CD4-positive, alpha-beta T cell treated with Interleukin-10 for 1 hour (primary cell): ENCODE data around the gene ADAP2.
"Not testable (repeated sequence)": the region's sequence is repeated elsewhere in the genome, so short reads cannot be mapped to it uniquely, and the experiment has no call there.

Experiments used
- DNase-seq: peaks from one replicate; pipeline ENCODE4 v3.0.0-alpha.2; 2020

The ADAP2 gene, protein sequence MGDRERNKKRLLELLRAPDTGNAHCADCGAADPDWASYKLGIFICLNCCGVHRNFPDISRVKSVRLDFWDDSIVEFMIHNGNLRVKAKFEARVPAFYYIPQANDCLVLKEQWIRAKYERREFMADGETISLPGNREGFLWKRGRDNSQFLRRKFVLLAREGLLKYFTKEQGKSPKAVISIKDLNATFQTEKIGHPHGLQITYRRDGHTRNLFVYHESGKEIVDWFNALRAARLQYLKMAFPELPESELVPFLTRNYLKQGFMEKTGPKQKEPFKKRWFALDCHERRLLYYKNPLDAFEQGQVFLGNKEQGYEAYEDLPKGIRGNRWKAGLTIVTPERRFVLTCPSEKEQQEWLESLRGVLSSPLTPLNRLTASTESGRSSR

DNA sequence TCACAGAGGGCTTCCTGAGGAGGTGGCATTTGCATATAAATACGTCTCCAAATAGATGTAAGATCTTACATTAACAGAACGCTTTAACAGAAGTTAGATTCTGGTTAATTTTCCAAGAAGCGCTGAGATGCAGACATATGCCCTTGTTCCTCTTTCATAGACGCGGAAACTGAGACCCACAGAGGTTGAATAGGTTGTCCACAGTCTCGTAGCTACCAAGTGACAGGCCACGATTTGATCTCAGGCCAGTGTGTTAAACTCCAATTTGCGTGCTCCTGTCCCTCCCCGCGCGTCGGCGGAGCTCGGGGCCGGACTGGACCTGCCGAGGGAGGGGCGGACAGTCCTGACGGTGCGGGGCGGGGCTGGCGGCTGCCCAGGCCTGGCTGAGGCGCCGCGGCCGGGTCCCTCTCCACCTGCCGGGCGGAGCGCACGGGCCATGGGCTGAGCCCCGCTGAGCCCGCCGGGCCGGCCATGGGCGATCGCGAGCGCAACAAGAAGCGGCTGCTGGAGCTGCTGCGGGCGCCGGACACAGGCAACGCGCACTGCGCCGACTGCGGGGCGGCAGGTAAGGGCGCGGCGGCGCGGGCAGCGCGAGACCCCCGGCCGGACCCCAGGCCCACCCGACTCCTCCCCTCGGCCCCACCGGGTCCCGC, at the start of gene ADAP2:
Gene ADAP2, plus strand, starts transcription at position 402 of the 653 bp plus-strand sequence. Its CDS starts 70 bp downstream, at position 472.
- DNase-seq, result no peak

DNA sequence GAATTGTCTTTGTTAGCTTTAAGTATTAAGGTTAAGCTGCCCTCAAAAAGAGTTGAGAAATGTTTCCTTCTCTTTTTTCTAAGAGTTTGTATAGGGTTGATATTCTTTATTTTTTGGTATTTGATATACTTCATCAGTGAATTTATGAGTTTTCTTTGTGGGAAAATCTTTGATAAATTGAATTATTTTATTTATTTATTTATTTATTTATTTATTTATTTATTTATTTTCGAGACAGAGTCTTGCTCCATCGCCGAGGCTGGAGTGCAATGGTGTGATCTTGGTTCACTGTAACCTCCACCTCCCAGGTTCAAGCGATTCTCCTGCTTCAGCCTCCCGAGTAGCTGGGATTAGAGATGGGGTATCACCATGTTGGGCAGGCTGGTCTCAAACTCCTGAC, 35.6 kb upstream of the ADAP2 start:
- DNase-seq, result no peak

DNA sequence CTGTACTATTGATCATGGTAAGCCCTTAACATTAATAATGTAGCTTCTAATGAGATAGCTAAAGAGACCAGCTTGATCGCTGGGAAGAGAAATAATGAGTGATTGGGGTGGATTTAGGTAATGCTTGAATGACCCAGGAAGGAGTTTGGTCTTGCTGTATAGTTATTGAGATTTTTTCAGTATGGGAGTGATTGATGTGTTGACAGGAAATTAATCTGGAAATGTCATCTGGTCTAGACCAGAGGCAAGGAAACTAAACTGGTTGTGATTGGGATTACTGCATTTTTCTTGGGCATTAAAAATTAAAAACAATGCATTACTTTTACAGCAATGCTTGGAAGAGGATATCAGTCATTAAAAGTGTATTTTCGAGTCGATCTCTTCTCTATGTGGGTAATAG, 27.5 kb upstream of the ADAP2 start:
- no peak for DNase-seq

DNA sequence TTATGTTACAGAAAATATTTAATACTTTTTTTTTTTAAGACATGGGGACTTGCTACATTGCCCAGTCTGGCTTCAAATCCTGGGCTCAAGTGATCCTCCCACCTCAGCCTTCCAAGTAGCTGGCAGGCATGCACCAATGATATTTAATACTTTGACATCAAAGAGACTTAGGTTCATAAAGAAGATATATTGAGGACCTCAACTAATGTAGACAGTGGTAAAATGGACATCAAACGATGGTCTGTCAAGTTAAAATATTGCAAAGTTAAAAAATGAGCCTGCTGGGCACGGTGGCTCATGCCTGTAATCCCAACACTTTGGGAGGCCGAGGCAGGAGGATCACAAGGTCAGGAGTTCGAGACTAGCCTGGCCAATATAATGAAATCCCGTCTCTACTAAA, 24.4 kb upstream of the ADAP2 start:
- DNase-seq, result no peak

DNA sequence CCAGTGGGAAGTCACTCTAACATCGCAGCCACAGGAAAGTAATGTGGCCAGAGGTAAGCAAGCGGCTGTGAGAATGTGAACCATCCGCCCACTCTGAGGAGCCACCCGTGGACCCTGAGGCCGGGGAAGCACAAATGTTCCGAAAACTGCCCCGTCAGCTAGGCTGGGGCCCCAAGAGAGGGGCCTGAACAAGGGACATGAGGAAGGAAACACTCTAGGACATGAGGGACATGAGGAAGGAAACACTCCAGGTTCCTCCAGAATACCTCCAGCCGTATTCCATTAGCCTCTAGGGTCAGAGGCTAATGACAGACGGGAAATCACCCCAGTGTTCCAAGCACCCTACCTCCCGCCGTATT, 16.0 kb upstream of the ADAP2 start:
- DNase-seq, result no peak

DNA sequence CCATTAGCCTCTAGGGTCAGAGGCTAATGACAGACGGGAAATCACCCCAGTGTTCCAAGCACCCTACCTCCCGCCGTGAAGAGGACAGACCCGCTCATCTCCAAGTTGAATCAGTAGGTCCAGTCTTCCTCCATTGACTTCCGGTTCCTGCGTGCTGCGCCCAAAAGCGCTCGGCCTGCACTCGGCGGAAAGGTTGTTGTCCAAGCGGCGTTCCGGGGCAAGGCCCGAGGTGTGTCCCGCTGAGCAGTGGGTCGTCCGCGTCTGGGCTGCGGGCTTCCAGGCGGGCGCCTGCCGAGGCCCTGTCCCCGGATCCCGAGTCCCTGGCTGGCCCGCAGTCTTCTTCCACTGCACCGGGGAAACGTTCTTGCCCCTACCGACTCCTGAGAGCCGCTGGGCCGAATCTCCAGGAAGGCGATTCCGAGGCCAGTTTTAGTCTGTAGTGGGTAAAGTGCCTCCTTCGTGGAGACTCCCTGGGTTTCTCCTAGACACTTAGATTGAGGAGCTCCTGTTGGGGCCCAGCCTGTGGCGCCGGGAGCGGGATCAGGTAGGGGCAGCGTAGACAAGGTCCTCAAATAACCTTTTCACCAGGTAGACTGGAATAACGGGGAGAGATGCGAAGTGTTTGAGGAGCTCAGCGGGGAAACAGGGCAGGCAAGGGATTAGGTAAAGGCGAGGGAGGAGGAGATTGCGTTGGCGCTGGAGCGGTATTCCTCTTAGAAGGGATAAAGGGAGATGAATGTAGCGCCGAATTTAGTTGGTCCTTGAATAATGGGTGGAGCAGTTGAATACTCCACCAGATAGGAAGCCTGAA, 15.4 kb upstream of the ADAP2 start, which contains the start of gene TEFM:
Gene TEFM, minus strand, starts transcription at position 138 of the 811 bp plus-strand sequence. Its CDS starts 40 bp downstream, at position 98.
- DNase-seq, result peak; percentile 92

DNA sequence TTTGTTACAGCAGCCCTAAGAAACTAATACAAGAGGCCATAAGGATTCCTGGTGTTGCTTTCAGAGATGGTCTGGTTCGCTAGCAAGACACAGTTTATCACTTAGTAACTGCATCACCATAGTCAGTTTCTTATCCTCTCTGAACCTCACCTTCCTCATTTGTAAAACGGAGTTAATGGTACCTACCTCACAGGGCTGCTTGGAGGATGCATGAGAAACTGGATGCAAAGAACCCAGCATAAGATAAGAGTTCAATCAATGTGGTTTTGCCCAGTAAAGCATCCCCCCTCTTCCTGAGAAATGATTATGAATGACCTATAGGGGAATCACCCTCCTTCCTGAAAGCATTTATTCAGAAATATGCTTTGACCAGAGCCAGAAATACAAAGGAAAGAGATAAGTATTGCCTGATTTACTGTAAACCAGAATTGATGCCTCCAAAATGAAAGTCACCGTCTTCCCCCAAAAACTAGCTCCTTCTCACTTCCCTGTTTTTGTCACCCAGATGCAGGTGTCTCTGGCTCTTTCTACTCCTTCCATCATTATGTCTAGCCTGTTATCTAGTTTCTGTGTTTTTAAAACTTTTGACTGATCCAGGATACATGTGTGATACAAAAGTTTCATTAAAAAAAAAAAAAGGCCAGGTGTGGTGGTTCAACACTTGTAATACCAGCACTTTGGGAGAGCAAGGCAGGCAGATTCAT, 12.9 kb upstream of the ADAP2 start:
- DNase-seq, result no peak

DNA sequence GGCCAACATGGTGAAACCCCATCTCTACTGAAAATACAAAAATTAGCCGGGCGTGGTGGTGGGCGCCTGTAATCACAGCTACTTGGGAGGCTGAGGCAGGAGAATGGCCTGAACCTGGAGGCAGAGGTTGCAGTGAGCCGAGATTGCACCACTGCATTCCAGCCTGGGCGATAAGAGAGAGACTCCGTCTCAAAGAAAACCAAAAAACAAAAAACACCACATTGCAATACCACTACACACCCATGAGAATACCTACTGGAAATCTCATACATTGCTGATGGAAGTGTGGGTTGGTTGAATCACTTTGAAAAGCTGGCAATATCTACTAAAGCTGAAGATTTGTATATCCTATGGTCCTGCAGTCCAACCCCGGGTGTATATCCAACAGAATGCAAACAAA, 11.6 kb upstream of the ADAP2 start:
- DNase-seq, result not testable (repeated sequence)

DNA sequence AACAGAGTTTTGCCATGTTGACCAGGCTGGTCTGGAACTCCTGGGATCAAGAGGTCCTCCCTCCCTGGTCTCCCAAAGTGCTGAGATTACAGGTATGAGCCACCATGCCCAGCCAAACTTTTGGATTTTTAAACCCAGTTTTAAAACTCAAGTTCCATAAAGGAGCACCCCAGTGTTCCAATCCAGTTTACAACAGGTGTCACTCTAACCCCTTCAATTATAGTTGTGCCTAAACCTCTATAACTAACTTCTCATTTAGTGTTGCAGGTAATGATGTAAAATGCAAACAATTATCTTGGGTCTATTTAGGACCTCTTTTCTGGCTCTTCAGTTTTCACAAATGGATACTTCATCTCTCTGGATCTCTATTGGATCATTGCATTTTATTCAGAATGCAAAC, 7.8 kb upstream of the ADAP2 start:
- DNase-seq, result no peak

DNA sequence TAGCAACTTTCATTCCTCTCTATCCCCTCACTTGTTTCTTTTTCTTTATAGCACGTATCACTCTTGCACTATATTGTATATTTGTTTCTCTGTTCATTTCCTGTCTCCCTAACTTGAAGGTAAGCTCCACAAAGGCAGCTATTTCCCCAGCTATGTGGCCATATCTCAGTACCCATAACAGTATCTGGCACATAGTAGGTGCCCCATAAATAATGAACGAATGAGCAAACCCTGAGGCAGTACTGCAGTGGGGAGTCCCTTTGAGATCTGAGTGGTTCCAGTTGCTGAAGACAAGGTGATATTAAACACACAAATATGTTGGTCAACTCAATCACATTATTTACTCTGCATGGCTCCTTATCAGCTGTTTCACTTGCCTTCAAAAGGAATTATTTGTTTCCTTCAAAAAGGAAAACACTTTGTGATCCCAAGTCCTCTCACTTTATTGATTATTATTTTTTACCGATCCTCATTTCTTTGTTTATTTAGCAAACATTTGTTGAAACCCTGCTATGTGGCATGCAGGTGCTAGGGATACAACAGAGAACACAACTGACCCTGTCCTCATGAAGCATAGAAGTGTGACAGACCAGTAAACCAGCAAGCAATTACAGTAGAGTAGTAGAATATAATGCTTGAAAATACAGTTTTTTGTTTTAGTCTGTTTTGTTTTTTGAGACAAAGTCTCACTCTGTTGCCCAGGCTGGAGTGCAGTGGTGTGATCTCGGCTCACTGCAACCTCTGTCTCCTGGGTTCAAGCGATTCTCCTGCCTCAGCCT, 5.7 kb upstream of the ADAP2 start:
- no peak for DNase-seq

DNA sequence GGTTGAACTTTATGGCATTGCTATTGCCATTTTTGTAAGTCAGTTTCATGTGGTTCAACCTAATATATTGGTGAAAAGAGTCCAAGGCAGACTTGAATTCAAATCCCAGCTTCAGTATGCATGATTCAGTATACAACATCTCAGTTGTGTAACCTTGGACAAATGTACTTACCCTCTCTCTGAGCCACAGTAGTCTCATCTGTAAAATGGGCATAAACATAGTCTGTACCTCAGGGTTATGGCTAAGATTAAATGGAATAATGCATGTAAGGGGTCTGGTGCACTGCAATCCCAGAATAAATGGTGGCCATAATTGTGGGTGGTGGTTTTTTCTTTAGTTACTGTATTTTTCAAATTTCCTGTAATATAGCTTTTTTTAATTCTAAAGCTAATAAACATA, 4.7 kb upstream of the ADAP2 start:
- DNase-seq, result no peak

DNA sequence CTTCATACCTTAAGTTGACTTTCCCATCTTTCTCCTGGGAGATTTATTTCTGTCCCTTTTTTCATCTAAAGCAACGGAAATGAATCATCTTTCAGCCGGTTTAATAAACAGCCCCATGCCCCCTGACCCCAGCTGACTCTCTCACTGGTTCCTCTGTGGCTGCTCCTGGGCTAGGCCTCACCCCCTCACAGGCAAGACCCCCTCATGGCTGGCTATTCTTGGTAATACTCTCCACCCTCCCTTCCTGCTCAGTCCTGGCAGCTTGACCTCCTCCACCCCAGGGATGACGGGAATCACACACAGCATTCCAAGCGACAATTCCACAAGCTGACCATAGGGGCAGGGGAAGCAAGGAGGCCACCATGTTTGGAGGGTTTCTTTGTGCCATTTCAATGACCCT, 1.5 kb upstream of the ADAP2 start:
- no peak for DNase-seq

DNA sequence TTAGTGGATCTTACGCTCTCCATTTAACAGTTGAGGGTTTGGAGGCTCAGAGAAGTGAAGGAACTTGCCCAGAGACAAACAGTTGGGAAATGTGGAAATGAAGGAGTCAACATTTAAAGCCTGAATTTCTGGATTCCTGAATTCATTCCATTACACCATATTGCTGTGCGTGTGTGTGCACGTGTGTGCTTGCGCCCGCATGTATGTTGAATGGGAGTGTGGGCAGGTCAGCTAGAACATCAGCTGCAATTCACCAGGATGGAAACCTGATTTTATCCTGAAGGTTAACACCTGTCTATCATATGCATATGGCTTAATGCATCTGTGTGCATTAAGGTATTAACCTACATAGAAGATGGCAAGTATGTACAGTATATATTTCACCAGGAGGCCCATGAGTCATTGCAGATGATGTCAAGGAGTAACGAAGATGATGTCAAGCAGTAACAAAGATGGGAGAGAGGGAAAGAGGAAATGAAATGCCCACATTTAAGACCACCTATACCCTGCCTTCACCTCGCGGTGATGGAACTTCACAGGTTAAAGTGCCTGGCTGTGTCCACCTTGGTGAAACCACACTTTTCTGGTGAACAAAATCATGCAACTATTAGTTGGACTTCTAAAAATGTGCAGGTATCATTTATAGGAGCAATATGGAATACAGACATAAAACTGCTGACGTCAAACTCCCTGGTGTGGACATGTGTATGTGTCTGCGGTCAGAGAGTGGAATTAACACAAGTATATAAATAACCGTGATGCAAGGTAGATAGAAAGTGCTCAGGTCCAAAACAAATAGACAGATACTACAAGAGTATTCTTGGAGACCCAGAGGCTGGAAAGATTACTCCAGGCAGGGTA, 832 bp upstream of the ADAP2 start:
- no peak for DNase-seq

DNA sequence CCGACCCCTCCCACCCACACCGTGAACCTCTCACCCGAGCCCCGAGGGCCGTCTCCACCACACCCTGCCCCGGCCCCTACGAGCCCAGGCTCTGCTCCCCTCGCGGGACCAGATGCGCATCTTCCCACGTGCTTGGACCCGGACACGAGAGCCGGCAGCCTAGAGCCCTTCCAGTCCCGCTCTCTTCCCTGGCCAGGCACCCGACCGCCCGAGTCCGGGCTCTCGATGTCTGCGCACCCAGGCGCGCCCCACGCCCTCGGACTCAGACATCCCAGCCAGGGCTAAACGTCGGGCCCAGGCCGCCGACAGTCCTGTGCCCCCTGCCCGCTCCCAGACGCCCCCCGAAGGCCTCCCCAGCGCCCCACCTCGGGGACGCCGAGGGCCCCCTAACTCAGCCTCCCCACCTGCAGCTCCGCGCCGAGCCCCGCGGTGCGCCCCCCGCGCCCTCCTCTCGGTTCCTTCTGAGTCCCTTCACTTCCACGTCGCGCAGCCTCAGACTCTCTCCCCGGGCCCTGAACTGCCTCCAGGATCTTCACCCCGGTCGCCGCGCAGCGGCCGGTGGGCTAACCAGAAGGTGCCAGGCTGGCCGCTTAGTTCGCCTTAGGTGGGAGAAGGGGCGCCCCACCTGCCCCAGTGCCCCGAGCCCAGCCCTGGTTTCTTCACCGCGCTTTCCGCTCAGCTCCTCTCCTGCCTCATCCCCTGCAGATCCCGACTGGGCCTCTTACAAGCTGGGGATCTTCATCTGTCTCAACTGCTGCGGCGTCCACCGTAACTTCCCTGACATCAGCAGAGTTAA, 688 bp downstream of the ADAP2 start:
- no peak for DNase-seq

DNA sequence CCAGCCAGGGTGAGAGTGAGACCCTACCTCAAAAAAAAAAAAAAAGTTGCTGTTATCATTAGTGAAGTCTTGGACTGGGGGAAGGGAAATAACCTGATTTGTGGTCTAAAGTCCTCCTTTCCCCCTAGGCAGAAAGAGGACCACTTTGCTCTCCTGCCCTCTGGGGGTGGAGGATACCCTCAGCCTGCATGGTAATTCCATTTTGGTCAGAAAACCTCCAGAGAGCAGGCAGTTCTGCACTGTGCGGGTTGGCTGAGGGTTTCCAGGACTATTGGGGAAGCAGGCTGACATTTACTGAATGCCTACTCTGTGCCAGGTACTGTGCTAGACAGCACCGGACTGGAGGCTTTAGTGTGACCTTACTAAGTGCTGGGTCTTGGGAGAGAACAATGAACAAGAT, 2.6 kb downstream of the ADAP2 start:
- no peak for DNase-seq

DNA sequence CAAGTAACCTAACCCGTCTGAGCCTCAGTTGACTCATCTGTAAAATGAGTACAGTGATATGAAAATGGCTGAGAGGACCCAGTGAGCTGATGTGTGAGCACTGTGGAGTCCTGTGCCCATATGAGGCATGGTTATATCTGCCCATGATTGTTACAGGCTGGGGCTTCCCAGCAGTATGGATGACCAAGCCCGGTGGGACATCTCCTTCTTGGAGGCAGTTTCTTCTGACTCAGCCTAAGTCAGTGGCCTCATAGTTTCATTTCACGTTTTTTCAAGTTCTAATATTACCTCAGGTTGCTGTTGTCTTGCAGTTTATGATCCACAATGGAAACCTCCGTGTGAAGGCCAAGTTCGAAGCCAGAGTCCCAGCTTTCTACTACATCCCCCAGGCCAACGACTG, 4.8 kb downstream of the ADAP2 start:
- no peak for DNase-seq

DNA sequence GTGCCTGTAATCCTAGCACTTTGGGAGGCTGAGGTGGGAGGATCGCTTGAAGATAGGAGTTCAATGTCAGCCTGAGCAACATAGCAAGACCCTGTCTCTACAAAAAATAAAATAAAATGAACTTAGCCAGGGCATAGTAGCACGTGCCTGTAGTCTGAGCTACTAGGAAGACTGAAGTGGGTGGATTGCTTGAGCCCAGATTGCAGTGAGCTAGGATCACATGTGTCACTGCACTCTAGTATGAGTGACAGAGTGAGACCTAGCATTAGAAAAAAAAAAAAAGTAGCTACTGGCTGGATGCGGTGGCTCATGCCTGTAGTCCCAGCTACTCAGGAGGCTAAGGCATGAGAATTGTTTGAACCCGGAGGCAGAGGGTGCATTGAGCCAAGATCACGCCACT, 6.0 kb downstream of the ADAP2 start:
- DNase-seq, result no peak

DNA sequence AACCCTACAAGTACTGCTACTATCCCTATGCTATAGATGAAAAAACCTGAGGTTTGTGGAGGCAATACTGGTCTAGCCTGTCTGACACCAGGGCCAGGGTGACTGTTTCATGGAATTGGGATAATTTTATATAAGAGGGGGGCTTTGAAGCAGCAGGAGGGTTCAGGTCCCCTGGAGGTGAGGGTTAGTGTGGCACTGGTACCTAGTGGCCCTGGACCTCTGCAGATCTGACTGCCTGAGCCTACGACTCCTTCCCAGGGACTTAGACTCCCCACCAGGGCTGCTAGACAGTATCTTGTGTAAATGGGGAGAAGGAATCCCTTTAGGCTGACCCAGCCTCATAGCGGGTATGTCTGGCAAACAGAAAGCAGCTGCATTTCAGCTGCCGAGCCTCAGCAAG, 6.8 kb downstream of the ADAP2 start:
- DNase-seq, result no peak

DNA sequence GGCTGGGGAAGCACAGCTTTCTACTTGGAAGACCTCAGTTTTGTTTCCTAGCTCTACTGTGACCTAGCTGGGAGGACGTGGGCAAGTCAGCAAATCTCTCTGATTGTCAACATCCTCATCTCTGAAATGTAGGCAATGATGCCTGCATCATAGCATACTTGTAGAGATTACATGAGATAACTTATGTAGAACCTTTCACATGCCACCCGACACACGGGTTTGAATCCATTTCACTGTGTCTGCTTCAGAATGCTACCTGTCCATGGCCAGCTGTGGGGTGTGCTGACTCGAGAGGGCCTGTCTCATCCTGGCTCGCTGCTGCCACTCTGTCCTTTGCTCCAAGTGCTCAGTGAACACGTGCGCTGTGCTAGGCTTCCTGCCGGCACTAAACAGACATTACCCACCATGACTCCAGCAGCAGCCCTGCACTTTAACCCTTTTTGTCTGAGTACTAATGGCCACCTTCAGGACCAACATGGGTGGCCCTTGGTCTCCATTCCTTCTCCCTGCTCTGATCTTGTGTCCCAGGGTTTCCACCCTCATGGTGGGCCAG, 7.4 kb downstream of the ADAP2 start:
- no peak for DNase-seq

DNA sequence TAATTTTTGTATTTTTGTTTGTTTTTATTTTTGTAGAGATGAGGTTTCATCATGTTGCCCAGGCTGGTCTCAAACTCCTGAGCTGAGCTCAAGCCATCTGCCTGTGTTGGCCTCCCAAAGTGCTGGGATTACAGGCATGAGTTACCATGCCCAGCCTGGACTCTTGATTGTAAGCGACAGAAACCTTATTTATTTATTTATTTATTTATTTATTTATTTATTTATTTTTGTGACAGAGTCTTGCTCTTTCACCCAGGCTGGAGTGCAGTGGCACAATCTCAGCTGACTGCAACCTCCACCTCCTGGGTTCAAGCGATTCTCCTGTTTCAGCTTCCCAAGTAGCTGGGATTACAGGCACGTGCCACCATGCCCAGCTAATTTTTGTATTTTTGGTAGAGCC, 8.1 kb downstream of the ADAP2 start:
- DNase-seq, result not testable (repeated sequence)
